MG63 (cell line): ENCODE results near the gene LUZP1. TPM values are rescaled to one million over a fixed set of nuclear protein-coding genes. Genes with fewer than 3 reads are reported as not detected.

Experiments
- DNase-seq: peaks from one replicate; pipeline ENCODE4 v3.0.0-alpha.2; 2020
- H3K27me3 ChIP-seq: fragments of 250-450 bp; sonication (Bioruptor Pico); 2 replicates; pipeline ENCODE4 v1.5.1; 2020; ENCODE audit warnings: mild to moderate bottlenecking, moderate library complexity
- H3K36me3 ChIP-seq: fragments of 250-450 bp; sonication (Bioruptor Pico); 2 replicates; pipeline ENCODE4 v1.5.1; 2020; ENCODE audit warnings: mild to moderate bottlenecking, moderate library complexity
- H3K4me3 ChIP-seq: fragments of 250-450 bp; sonication (Bioruptor Pico); 2 replicates; pipeline ENCODE4 v1.5.1; 2020; ENCODE audit warnings: mild to moderate bottlenecking, moderate library complexity
- H3K9me3 ChIP-seq: fragments of 250-450 bp; sonication (Bioruptor Pico); 2 replicates; pipeline ENCODE4 v1.5.1; 2020; ENCODE audit warnings: mild to moderate bottlenecking, moderate library complexity
- total RNA-seq: library from RNA; depleted of rRNA; stranded (reverse); fragments of >200 nt; shearing (Covaris generic); gene quantifications from 2 replicates; pipeline ENCODE4 v1.2.3, GENCODE V29; 2014; ENCODE audit warnings: low replicate concordance

LUZP1 gene
- total RNA-seq, 1 experiment from 2014 or later, result 18.2 TPM

DNA sequence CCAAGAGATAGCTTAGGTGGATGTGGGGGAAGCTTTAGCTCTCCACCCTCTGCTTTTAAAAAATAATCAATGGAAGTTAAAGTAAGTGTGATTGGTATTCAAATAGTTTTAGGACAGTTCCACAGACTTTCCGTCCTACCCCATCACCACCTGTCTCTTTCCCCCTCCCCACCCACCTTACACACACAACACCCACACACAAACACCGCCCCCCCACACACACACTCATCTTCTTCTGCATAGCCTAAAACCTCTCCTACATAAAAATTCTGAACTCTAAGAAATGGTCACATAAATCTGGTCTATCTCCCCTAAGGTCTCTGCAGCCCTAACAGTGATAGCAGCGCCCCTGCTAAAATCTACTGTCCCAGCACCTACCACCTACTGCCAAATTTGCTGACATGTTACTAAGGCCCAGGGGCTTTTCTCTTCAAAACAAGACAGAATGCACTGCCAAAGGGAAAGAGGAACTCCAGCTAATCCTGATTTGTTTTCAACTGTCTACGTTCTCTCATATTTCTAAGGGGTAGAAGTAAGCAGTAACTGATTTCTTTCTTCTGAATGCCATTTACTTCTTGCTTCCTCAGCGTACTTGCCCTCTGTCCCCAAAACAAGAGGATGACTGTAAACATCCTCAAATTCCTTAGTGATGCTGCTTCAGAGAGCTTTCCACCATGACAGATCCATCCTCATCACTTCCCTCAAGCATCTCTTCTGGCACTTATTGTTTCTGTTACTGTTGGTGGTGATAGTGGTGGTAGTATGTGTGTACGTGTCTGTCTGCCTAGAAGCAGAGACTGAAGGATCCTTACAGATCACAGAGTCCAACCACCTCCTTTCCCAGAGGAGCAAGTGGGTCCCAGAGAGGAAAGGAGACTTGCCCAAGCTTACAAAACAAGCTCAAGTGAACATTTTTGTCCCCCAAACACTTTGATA lies 56.8 kb downstream of the LUZP1 start:
- no peak for DNase-seq
- Histone ChIP-seq H3K27me3 (no peaks in the 10 kb centered on the region), H3K4me3 (no peak overlapping the region), H3K36me3 (peaks cover 11% of the 10 kb centered on the region), H3K9me3 (no peaks in the 10 kb centered on the region)

GRCh38 chr1:23110391-23110790 lies 58.3 kb downstream of the LUZP1 start:
- Histone ChIP-seq H3K9me3 (no peaks in the 10 kb centered on the region), H3K27me3 (no peaks in the 10 kb centered on the region), H3K4me3 (no peak overlapping the region), H3K36me3 (peaks cover 11% of the 10 kb centered on the region)
- no peak for DNase-seq

GRCh38 chr1:23108918-23109533 lies 59.6 kb downstream of the LUZP1 start:
- Histone ChIP-seq H3K36me3 (peaks cover 11% of the 10 kb centered on the region), H3K9me3 (no peaks in the 10 kb centered on the region), H3K27me3 (no peaks in the 10 kb centered on the region), H3K4me3 (no peak overlapping the region)
- no peak for DNase-seq

DNA sequence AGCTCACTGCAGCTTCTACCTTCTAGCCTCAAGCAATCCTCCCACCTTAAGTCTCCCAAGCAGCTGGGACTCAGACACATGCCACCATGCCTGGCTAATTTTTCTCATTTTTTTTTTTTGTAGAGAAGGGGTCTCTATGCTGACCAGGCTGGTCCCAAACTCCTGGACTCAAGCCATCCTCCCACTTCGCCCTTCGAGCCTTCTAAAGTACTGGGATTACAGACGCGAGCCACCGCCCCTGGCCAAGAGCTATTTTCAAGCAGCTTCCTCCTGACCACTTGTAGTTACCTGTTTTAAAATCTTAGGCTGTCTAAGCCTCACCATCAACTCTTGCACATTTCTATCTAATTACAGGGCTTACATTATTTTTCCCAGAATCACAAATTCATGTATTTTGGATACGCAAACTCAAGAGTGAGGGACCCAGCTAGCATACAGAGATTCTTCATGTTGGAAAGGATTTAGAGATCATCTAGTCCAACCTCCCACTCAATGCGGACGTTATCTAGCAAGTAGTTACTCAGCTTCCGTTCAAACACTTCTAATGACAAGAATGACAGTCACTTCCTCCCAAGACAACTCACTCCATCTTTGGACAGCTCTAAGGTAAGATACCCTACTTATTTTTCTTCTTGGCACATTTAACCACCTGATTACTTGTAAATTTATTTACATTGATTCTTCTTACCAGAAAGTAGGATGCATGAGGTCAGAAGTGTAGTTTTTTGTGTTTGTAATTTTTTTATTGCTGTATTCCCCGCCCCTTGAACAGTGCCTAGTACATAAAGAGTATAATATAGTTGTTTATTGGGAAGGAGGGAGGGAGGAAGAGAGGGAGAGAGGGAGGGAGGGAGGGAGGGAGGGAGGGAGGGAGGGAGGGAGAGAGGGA lies 65.4 kb downstream of the LUZP1 start:
- Histone ChIP-seq H3K36me3 (peaks cover under 1% of the 10 kb centered on the region; the same call in 1 of the 2 replicates), H3K4me3 (no peak overlapping the region), H3K27me3 (no peaks in the 10 kb centered on the region), H3K9me3 (no peaks in the 10 kb centered on the region)
- no peak for DNase-seq

GRCh38 chr1:23102289-23102688 lies 66.4 kb downstream of the LUZP1 start:
- H3K4me3 ChIP-seq, result no peak overlapping the region
- H3K9me3 ChIP-seq, result no peaks in the 10 kb centered on the region
- no peaks in the 10 kb centered on the region; the same call in 1 of the 2 replicates for H3K36me3 ChIP-seq
- peak; percentile 58 for DNase-seq
- no peaks in the 10 kb centered on the region for H3K27me3 ChIP-seq

DNA sequence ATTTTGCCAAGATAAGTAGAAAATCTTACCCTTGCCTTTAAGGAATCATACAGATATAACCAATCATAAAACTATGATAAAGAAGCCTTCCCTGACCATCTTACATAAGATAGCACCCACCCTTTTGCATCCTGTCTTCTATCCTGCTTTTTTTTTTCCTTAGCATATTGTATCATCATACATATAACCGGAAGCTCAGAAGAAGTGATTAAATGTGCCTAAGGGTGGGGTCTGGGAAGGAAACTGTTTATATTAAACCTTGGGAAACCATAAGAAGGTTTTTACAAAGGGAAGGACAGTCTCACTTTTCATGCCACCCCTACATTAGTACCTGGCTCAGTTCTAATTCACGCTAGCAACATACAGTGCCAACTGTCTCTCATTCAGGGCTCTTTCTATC lies 66.8 kb downstream of the LUZP1 start:
- no peak for DNase-seq
- Histone ChIP-seq H3K9me3 (no peaks in the 10 kb centered on the region), H3K36me3 (no peaks in the 10 kb centered on the region; the same call in 1 of the 2 replicates), H3K27me3 (no peaks in the 10 kb centered on the region), H3K4me3 (no peak overlapping the region)

GRCh38 chr1:23101101-23101827 lies 67.4 kb downstream of the LUZP1 start:
- Histone ChIP-seq H3K4me3 (no peak overlapping the region), H3K9me3 (no peaks in the 10 kb centered on the region), H3K36me3 (no peaks in the 10 kb centered on the region; the same call in 1 of the 2 replicates), H3K27me3 (no peaks in the 10 kb centered on the region)
- no peak for DNase-seq

DNA sequence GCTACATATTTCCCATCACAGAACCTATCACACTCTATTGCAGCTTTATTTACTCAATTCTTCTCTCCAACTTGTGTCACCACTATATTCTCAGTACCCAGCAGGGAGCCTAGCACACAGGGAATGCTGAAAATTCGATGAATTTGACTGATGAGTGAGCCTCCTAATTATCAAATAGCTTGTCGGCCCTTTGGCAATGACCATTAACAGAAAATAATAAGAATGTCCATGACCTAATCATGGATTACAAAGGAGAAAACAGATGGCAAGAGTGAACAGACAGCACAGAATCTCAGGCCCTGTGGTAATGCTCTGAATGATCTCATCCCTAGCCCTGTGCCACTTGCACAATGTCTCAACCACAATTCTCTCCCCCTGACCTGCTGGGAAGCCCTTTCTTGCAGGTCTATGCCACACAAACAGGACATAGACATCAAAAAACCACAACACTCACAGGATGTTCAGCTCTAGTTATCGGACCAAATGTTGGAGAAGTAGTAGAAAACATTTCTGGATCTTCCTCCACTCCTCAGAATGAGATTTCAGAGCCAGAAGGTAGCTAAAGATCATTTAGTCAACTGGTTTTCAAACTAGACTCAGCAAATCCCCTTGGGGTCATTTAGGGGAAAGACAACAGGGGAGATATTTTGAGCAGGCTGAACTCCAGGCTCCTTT lies 68.4 kb downstream of the LUZP1 start:
- no peak overlapping the region for H3K4me3 ChIP-seq
- no peaks in the 10 kb centered on the region; the same call in 1 of the 2 replicates for H3K36me3 ChIP-seq
- peak; percentile 72 for DNase-seq
- no peaks in the 10 kb centered on the region for H3K9me3 ChIP-seq
- no peaks in the 10 kb centered on the region for H3K27me3 ChIP-seq

- no peaks in the 10 kb centered on the region for H3K27me3 ChIP-seq
- H3K9me3 ChIP-seq, result no peaks in the 10 kb centered on the region
- peaks cover 9% of the 10 kb centered on the region for H3K36me3 ChIP-seq
- no peak for DNase-seq
- no peak overlapping the region for H3K4me3 ChIP-seq
Measured at GRCh38 chr1:23099171-23099536, 69.5 kb downstream of the LUZP1 start.

DNA sequence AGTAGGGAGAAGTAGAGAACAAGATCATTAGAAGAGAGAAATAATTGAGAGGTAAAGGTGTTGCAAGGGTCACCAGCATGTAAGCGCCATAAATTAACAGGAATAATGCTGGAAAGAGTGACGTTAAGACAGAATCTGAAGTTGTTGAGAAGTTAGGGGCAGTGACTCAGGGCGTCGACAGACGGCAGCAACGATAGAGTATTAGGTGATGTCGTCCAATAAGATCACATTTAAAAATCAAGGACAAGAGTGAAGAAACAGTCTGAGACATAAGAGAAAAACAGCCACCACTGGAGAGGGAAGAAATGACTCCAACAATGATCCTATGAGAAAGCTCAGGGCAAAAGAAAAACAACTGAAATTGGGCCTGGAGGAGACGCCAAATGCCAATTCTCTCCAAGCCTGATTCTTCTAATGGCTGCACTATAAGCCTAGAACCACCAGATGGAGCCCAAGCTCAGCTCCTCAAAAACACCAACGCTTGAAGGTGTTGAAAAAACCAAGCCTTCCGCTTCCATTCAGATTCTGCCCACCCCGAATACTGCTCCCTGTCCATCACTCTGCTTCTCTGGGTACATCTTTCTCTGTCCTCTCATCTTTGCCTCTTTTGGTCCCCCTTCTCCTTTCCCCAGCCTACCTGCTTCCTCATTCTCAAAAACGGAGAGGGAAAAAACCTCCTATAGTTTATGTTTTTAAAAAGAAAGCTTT lies 70.0 kb downstream of the LUZP1 start:
- H3K4me3 ChIP-seq, result no peak overlapping the region
- H3K27me3 ChIP-seq, result no peaks in the 10 kb centered on the region
- no peaks in the 10 kb centered on the region for H3K9me3 ChIP-seq
- DNase-seq, result peak; percentile 42
- H3K36me3 ChIP-seq, result peaks cover 14% of the 10 kb centered on the region

- Histone ChIP-seq H3K36me3 (peaks cover 27% of the 10 kb centered on the region), H3K9me3 (no peaks in the 10 kb centered on the region), H3K27me3 (no peaks in the 10 kb centered on the region), H3K4me3 (no peak overlapping the region)
- DNase-seq, result no peak
Measured at GRCh38 chr1:23097316-23097715, 71.3 kb downstream of the LUZP1 start.

DNA sequence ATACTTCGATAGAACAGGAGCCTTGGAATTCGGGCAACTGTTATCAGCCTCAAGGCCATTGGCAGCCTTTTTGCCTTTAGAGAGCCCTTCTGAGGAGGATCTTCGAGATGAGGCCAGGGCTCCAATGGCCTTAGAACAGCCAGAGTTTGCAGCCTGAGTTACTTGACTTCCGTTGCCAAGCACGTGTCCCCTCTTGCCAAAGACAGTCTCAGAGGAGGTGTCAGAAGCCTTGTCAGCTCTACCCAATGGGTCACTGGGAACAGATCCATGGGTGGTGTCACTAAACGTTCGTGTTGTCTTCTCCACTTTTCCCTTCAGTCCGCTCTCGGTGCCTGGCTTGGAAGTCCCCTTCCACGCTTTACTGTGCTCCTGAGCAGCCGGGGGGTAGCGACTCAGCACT lies 76.2 kb downstream of the LUZP1 start:
- Histone ChIP-seq H3K27me3 (no peaks in the 10 kb centered on the region), H3K36me3 (peaks cover 56% of the 10 kb centered on the region), H3K9me3 (no peaks in the 10 kb centered on the region), H3K4me3 (no peak overlapping the region)
- no peak for DNase-seq

- Histone ChIP-seq H3K36me3 (peaks cover 65% of the 10 kb centered on the region), H3K9me3 (no peaks in the 10 kb centered on the region)
- DNase-seq, result no peak
Measured at GRCh38 chr1:23091545-23091944, 77.1 kb downstream of the LUZP1 start.

GRCh38 chr1:23090056-23090455 lies 78.6 kb downstream of the LUZP1 start:
- Histone ChIP-seq H3K27me3 (no peaks in the 10 kb centered on the region), H3K4me3 (no peak overlapping the region), H3K9me3 (no peaks in the 10 kb centered on the region), H3K36me3 (peaks cover 75% of the 10 kb centered on the region)
- no peak for DNase-seq

More at GRCh38 chr1:23091545-23091944, 77.1 kb downstream of the LUZP1 start:
- Histone ChIP-seq H3K27me3 (no peaks in the 10 kb centered on the region), H3K4me3 (no peak overlapping the region)

GRCh38 chr1:23088027-23088426 lies 80.6 kb downstream of the LUZP1 start:
- H3K4me3 ChIP-seq, result no peak overlapping the region
- H3K27me3 ChIP-seq, result no peaks in the 10 kb centered on the region
- DNase-seq, result no peak
- H3K9me3 ChIP-seq, result no peaks in the 10 kb centered on the region
- peaks cover 74% of the 10 kb centered on the region for H3K36me3 ChIP-seq
